Measurements from ENCODE around the gene NF2.

Gene NF2

DNA sequence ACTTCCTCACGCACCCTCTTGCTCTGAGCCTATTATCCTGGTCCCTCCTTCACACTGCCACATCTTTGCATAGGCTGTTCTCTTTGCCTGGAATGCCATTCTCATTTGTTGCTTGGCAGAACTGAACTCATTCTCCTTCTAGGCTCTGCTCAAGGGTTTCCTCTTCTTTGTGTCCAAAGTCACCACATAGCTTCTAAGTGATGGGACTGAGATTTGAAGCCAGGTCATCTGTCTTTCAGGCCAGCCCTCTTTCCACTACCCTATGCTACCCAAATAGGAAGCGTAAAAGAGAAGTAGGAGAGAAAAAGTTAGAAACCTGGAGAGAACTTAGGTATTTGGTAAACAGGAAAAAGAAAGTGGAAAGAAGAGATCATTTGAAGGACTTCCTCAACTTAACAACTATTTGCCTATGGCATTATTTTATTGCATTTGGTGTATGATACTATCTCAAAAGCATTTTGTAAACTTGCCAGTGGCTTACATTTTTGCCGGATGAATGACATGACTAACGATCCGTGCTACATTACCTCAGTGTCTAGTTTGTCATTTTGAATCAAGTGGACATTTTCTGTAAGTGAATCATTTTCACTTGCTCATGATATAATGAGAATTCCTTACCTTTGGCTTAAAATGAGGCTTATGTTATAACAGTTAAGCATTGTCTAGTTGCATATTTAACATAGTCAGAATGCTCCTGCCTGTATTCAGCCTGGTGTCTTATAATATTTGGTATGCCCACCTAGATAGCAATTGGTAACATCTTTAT, 18.5 kb downstream of the NF2 start:
- H3K9me3 ChIP-seq (ENCODE audit: control insufficient read depth, insufficient read depth, low read length), result no peaks in the 10 kb centered on the region
- no peak overlapping the region for H3K27ac ChIP-seq (ENCODE audit: low read depth, low read length)
- H3K4me1 ChIP-seq (ENCODE audit: control insufficient read depth, insufficient read depth, low read length), result peaks cover 31% of the 10 kb centered on the region
- no peaks in the 10 kb centered on the region for H3K36me3 ChIP-seq (ENCODE audit: control insufficient read depth, insufficient read depth, low read length)
- H3K27me3 ChIP-seq (ENCODE audit: control insufficient read depth, insufficient read depth, low read length), result no peaks in the 10 kb centered on the region
- H3K9ac ChIP-seq (ENCODE audit: low read depth, low read length), result no peak overlapping the region
- H3K4me3 ChIP-seq (ENCODE audit: low read depth, low read length), result no peak overlapping the region

DNA sequence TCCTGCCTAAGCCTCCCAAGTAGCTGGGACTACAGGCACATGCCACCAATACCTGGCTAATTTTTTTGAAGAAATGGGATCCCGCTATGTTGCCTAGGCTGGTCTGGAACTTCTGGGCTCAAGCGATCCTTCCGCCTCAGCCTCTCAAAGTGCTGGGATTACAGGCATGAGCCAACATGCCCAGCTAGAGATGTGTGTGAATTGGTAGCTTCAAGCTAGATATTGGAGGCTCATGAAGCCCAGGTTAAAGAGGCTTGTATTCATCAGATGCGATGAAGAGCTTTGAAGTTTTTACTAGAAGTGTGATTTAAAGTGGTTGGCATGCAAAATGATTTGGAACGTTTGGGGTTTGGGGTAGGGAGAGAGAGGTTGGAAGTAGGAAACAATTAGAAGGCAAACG, 19.6 kb downstream of the NF2 start:
- Histone ChIP-seq H3K36me3 (ENCODE audit: control insufficient read depth, insufficient read depth, low read length) (no peaks in the 10 kb centered on the region), H3K9me3 (ENCODE audit: control insufficient read depth, insufficient read depth, low read length) (no peaks in the 10 kb centered on the region), H3K27me3 (ENCODE audit: control insufficient read depth, insufficient read depth, low read length) (no peaks in the 10 kb centered on the region), H3K4me1 (ENCODE audit: control insufficient read depth, insufficient read depth, low read length) (peaks cover 34% of the 10 kb centered on the region), H3K9ac (ENCODE audit: low read depth, low read length) (no peak overlapping the region), H3K27ac (ENCODE audit: low read depth, low read length) (no peak overlapping the region), H3K4me3 (ENCODE audit: low read depth, low read length) (no peak overlapping the region)

DNA sequence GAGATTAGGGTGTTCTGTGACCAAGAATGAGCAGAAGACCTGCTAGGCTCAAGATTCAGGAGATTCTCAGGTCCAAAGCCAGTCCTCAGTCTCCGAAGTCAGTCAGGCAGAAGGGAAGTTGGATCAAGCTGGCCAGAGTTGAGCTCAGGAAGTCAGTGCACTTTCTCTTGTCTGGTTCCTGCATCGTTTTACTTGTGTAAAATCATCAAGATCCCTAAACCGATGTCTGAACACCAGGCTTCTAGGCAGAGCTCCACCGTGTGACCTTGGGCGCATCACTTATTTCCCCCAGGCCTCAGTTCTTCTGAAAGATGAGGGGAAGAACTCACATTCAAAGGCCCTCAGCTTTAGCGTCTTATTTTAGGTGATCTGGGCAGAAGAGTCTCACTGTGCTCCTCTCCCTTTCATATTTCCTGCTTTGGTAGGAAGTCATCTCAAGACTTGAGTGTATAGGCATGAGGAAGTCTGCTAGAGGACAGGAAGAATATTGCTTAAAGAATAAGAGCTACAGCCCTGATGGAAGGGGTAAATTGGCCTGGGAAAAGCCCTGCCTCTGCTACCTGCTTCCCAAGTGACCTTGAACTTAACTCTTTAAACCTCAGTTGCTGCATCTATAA, 20.2 kb downstream of the NF2 start:
- Histone ChIP-seq H3K36me3 (ENCODE audit: control insufficient read depth, insufficient read depth, low read length) (no peaks in the 10 kb centered on the region), H3K4me3 (ENCODE audit: low read depth, low read length) (no peak overlapping the region), H3K9me3 (ENCODE audit: control insufficient read depth, insufficient read depth, low read length) (no peaks in the 10 kb centered on the region), H3K27ac (ENCODE audit: low read depth, low read length) (no peak overlapping the region), H3K4me1 (ENCODE audit: control insufficient read depth, insufficient read depth, low read length) (peaks cover 31% of the 10 kb centered on the region), H3K27me3 (ENCODE audit: control insufficient read depth, insufficient read depth, low read length) (no peaks in the 10 kb centered on the region), H3K9ac (ENCODE audit: low read depth, low read length) (no peak overlapping the region)

DNA sequence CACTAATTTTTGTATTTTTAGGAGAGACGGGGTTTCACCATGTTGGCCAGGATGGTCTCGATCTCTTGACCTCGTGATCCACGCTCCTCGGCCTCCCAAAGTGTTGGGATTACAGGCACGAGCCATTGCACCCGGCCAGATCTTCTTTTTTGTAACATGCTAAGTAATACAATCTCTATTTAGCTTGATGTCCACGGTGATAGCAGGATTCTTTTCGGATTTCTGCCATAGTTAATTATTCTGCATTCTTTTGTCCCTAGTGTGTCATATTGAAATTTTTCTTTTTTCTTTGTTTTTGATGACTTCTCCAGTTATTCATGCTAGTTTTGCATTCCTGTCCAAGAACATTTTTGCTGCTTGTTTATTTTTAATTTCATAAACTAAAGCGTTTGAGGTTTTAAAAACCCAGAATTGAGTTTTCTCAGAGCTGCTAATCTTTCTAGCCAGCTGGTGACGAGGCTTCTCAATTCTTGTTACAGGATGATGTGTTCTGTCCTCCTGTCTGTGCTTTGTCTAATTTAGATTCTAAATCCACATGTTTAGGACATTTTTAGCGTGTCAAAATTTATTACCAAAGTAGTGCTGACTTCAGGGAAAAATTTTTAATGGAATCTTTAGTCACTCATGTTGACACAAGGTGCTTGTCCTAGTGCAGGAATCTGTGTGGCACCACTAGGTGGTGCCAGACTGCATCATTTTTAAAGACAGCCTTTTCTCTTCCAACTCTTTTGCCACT, 21.8 kb downstream of the NF2 start:
- peak overlapping the region; percentile 9 for H3K27ac ChIP-seq (ENCODE audit: low read depth, low read length)
- peaks cover 31% of the 10 kb centered on the region for H3K4me1 ChIP-seq (ENCODE audit: control insufficient read depth, insufficient read depth, low read length)
- H3K9ac ChIP-seq (ENCODE audit: low read depth, low read length), result no peak overlapping the region
- no peaks in the 10 kb centered on the region for H3K36me3 ChIP-seq (ENCODE audit: control insufficient read depth, insufficient read depth, low read length)
- no peaks in the 10 kb centered on the region for H3K27me3 ChIP-seq (ENCODE audit: control insufficient read depth, insufficient read depth, low read length)
- no peak overlapping the region for H3K4me3 ChIP-seq (ENCODE audit: low read depth, low read length)
- H3K9me3 ChIP-seq (ENCODE audit: control insufficient read depth, insufficient read depth, low read length), result no peaks in the 10 kb centered on the region

DNA sequence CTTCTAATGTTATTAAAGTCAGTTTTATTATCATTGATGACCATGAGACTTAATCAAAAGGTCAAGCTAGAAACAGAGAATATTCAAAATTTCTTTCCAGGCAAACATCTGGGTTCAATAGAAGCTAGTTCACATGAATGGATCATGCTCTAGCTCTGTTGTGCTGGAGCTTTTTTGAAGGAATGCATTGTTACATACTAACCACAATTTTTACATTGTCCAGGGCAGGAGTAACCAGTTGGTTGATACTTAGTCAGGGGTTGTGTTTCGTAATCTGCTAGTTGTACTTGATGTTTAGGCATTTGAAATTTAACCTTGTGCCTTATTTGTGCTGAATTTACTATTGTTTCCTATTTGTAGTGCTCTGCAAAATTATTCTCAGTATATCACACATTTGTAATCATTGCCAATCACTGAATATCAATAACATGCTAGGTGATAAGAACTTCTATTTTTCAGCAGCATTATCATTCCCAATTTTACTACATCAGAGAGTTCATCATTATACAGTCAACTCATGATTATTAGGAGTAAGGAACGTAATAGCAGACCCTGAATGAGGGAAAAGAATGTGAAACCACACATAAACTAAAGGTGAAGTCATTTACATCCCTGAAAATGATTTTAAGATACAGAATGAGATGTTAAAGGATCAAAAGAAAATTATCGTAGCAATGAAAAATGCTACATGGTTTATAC, 23.2 kb downstream of the NF2 start:
- Histone ChIP-seq H3K9me3 (ENCODE audit: control insufficient read depth, insufficient read depth, low read length) (no peaks in the 10 kb centered on the region), H3K27ac (ENCODE audit: low read depth, low read length) (no peak overlapping the region), H3K9ac (ENCODE audit: low read depth, low read length) (no peak overlapping the region), H3K4me1 (ENCODE audit: control insufficient read depth, insufficient read depth, low read length) (peaks cover 31% of the 10 kb centered on the region), H3K4me3 (ENCODE audit: low read depth, low read length) (no peak overlapping the region), H3K27me3 (ENCODE audit: control insufficient read depth, insufficient read depth, low read length) (no peaks in the 10 kb centered on the region), H3K36me3 (ENCODE audit: control insufficient read depth, insufficient read depth, low read length) (no peaks in the 10 kb centered on the region)

DNA sequence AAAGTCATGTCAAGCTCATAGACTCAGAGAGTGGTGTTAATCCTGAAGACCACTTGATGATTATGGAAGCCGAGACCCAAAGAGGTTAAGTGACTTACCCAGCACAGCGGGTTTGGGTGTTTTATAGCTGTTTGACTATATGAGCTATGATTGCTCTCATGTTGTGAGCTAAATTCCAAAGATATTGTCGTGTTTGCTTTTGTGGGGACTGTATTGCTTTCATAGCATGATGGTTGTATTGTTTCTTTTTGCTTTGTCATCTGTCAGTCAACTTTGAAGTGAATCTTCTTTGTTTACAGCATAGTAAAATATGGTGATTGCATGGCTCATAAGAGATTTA, 23.7 kb downstream of the NF2 start:
- Histone ChIP-seq H3K4me1 (ENCODE audit: control insufficient read depth, insufficient read depth, low read length) (peaks cover 31% of the 10 kb centered on the region), H3K9me3 (ENCODE audit: control insufficient read depth, insufficient read depth, low read length) (no peaks in the 10 kb centered on the region), H3K27me3 (ENCODE audit: control insufficient read depth, insufficient read depth, low read length) (no peaks in the 10 kb centered on the region), H3K36me3 (ENCODE audit: control insufficient read depth, insufficient read depth, low read length) (no peaks in the 10 kb centered on the region), H3K9ac (ENCODE audit: low read depth, low read length) (no peak overlapping the region), H3K27ac (ENCODE audit: low read depth, low read length) (peak overlapping the region; percentile 40), H3K4me3 (ENCODE audit: low read depth, low read length) (no peak overlapping the region)

DNA sequence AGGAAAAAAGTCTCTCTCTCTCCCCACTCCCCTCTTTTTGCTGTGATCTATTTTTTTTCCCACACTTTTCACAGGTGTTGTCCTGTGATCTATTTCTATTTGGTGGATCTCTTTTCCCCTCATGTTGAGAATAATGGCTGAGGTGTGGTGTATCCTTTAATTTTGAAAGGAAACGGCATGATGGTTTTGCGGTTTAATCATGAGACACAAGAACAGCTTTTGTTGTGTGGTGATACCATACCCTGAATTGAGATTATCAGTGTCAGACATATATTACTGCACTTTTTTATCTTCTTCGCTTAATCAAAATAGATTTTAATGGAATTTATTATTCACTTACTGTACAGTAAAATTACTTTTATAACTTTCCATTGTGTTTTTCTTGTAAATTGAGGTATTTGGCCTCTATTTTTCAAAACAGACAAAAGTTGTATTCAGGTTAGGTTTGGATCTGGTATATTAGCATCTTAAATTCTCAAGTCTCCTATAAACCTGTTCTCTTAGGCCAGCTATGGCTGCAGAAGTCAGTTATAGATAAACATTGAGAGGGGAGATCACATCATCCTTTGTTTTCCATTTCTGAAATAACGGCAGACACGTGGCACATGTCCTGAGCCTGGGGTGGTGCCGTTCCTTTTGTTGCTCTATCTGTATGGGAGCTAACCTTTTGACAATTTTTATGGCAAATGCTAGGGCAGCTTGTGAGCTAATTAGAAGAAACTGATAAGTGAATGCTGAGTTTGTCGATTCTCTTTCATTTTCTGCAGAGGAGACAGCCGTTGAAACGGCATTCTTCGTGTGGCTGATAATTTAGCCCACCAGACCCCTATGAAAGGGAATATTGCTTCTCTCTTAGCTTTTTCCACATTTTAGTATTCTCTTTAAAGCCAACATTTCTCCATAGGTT, 25.8 kb downstream of the NF2 start:
- H3K9ac ChIP-seq (ENCODE audit: low read depth, low read length), result no peak overlapping the region
- H3K4me3 ChIP-seq (ENCODE audit: low read depth, low read length), result no peak overlapping the region
- H3K27me3 ChIP-seq (ENCODE audit: control insufficient read depth, insufficient read depth, low read length), result no peaks in the 10 kb centered on the region
- H3K27ac ChIP-seq (ENCODE audit: low read depth, low read length), result no peak overlapping the region
- H3K36me3 ChIP-seq (ENCODE audit: control insufficient read depth, insufficient read depth, low read length), result no peaks in the 10 kb centered on the region
- no peaks in the 10 kb centered on the region for H3K9me3 ChIP-seq (ENCODE audit: control insufficient read depth, insufficient read depth, low read length)
- H3K4me1 ChIP-seq (ENCODE audit: control insufficient read depth, insufficient read depth, low read length), result peaks cover 24% of the 10 kb centered on the region

DNA sequence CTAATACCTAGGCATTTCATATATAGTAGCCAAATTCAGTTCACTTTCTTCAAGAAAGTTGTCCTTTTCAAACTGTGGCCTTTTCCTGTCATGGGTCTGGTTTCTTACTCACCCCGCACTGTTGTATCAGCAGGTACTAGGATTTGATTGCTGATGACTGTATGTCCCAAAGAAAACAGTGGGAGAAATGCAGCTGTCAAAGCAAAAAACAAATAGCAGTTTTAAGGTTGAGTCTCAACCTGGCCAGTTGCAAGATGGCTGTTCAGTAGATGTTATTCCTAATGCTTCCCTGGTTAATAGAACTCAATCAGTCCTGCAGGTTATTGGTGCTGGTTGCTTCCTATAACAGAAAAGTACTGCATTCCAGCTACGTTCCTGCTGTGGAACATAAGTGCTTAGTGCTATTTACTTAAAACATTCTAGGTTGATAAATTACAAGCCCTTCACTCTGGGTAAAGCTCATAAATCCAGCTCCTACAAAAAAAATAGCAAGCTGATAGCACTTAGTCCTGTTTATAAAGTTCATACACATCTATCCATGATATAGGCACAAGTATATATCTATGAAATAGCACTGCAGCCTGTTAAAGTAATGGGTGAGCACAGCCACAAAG, 26.6 kb downstream of the NF2 start:
- no peaks in the 10 kb centered on the region for H3K27me3 ChIP-seq (ENCODE audit: control insufficient read depth, insufficient read depth, low read length)
- H3K36me3 ChIP-seq (ENCODE audit: control insufficient read depth, insufficient read depth, low read length), result no peaks in the 10 kb centered on the region
- H3K4me3 ChIP-seq (ENCODE audit: low read depth, low read length), result no peak overlapping the region
- no peak overlapping the region for H3K9ac ChIP-seq (ENCODE audit: low read depth, low read length)
- H3K9me3 ChIP-seq (ENCODE audit: control insufficient read depth, insufficient read depth, low read length), result no peaks in the 10 kb centered on the region
- no peak overlapping the region for H3K27ac ChIP-seq (ENCODE audit: low read depth, low read length)
- H3K4me1 ChIP-seq (ENCODE audit: control insufficient read depth, insufficient read depth, low read length), result peaks cover 24% of the 10 kb centered on the region

DNA sequence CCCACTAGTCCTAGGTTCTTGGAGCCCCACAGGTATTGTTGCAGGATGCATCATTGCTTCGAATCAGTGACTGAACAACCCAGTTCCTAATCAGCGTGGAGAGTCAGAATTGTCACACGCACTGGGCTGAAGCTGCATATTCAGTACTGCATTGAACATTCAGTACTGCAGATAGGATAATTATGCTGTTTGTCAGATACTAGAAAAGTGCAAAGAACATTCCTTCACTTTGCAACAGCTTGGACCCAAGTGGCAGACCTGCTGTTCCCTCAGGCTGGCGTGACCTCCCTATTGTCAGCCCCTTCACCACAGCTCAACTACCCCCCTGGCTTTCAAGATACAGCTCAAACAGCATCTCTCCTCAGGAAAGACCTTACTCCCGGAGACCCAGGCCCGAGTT, 27.6 kb downstream of the NF2 start:
- Histone ChIP-seq H3K9ac (ENCODE audit: low read depth, low read length) (no peak overlapping the region), H3K4me1 (ENCODE audit: control insufficient read depth, insufficient read depth, low read length) (peaks cover 19% of the 10 kb centered on the region), H3K27me3 (ENCODE audit: control insufficient read depth, insufficient read depth, low read length) (no peaks in the 10 kb centered on the region), H3K4me3 (ENCODE audit: low read depth, low read length) (no peak overlapping the region), H3K27ac (ENCODE audit: low read depth, low read length) (no peak overlapping the region), H3K36me3 (ENCODE audit: control insufficient read depth, insufficient read depth, low read length) (no peaks in the 10 kb centered on the region), H3K9me3 (ENCODE audit: control insufficient read depth, insufficient read depth, low read length) (no peaks in the 10 kb centered on the region)

DNA sequence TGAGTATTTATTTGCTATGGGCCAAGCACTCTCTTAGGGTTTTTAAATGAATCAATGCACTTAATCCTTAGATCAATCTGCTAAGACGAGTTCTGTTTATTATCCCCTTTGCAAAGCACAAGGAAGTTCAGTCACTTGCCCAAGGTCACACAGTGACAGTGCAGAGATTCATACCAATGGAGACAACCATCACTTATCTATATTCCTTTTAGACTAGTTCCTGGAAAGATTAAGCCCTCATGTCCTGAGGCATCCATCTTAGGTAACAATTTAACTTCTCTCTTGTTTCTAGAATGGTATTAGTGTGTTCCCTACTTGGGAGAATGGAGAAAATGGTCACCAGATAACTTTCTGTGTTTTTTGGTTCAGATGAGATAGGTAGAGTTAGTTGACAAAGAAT, 28.3 kb downstream of the NF2 start:
- H3K9ac ChIP-seq (ENCODE audit: low read depth, low read length), result no peak overlapping the region
- no peaks in the 10 kb centered on the region for H3K36me3 ChIP-seq (ENCODE audit: control insufficient read depth, insufficient read depth, low read length)
- H3K4me1 ChIP-seq (ENCODE audit: control insufficient read depth, insufficient read depth, low read length), result peaks cover 15% of the 10 kb centered on the region
- H3K27me3 ChIP-seq (ENCODE audit: control insufficient read depth, insufficient read depth, low read length), result no peaks in the 10 kb centered on the region
- no peak overlapping the region for H3K27ac ChIP-seq (ENCODE audit: low read depth, low read length)
- no peaks in the 10 kb centered on the region for H3K9me3 ChIP-seq (ENCODE audit: control insufficient read depth, insufficient read depth, low read length)
- H3K4me3 ChIP-seq (ENCODE audit: low read depth, low read length), result no peak overlapping the region

All from HUES48 (cell line).